NCI-H510A (cell line): ENCODE measurements around the gene LRRC61.
"Not testable (repeated sequence)": the region's sequence is repeated elsewhere in the genome, so short reads cannot be mapped to it uniquely, and the experiment has no call there.

Experiments
- DNase-seq: peaks from one replicate; lab custom pipeline; 2025; lab: John Stamatoyannopoulos, UW

Gene LRRC61

GRCh38 chr7:150307904-150308303, 15.3 kb upstream of the LRRC61 start:
- DNase-seq = no peak

GRCh38 chr7:150308575-150308974, 14.6 kb upstream of the LRRC61 start:
- no peak for DNase-seq

GRCh38 chr7:150311146-150311545, 12.0 kb upstream of the LRRC61 start:
- no peak for DNase-seq

GRCh38 chr7:150311711-150312110, 11.4 kb upstream of the LRRC61 start:
- DNase-seq = no peak

- DNase-seq = not testable (repeated sequence)
Measured at GRCh38 chr7:150312649-150313366, 10.3 kb upstream of the LRRC61 start.

GRCh38 chr7:150313367-150313809, 9.8 kb upstream of the LRRC61 start:
- DNase-seq = no peak

GRCh38 chr7:150313870-150314269, 9.3 kb upstream of the LRRC61 start:
- DNase-seq = no peak

GRCh38 chr7:150314639-150315239, 8.4 kb upstream of the LRRC61 start:
- DNase-seq = no peak

- DNase-seq = not testable (repeated sequence)
Measured at GRCh38 chr7:150316987-150317386, 6.2 kb upstream of the LRRC61 start.

GRCh38 chr7:150317748-150318444, 5.3 kb upstream of the LRRC61 start:
- DNase-seq = no peak

- DNase-seq = no peak
Measured at GRCh38 chr7:150321788-150322113, 1.4 kb upstream of the LRRC61 start.

- no peak for DNase-seq
Measured at GRCh38 chr7:150322114-150322832, 882 bp upstream of the LRRC61 start.

- no peak for DNase-seq
Measured at GRCh38 chr7:150323682-150324372, 672 bp downstream of the LRRC61 start.

GRCh38 chr7:150324373-150324961, 1.3 kb downstream of the LRRC61 start:
- DNase-seq = no peak

GRCh38 chr7:150325110-150325611, 2.0 kb downstream of the LRRC61 start:
- no peak for DNase-seq

- DNase-seq = no peak
Measured at GRCh38 chr7:150325901-150326300, 2.7 kb downstream of the LRRC61 start.

GRCh38 chr7:150326657-150327268, 3.6 kb downstream of the LRRC61 start:
- DNase-seq = no peak

- no peak for DNase-seq
Measured at GRCh38 chr7:150327308-150327707, 4.2 kb downstream of the LRRC61 start.

- no peak for DNase-seq
Measured at GRCh38 chr7:150329331-150330120, 6.4 kb downstream of the LRRC61 start.

GRCh38 chr7:150330211-150330885, 7.2 kb downstream of the LRRC61 start:
- DNase-seq = no peak
